ENCODE data around the gene LAMTOR1. TPM values are rescaled to one million over a fixed set of nuclear protein-coding genes. Genes with fewer than 3 reads are reported as not detected.
"Not testable (repeated sequence)": the region's sequence is repeated elsewhere in the genome, so short reads cannot be mapped to it uniquely, and the experiment has no call there.

LAMTOR1 gene
- 32.5 TPM for total RNA-seq

GRCh38 chr11:72102946-72103753 lies at the start of gene LAMTOR1:
TSS of gene LAMTOR1 (minus strand) at chr11:72103297. CDS start at chr11:72103224, 73 bp downstream.
- DNase-seq (ENCODE audit: low spot score) (peak; percentile 99), ATAC-seq (peak; percentile 95)

GRCh38 chr11:72150882-72151281 lies 47.8 kb upstream of the LAMTOR1 start:
- ATAC-seq: no peak
- no peak for DNase-seq (ENCODE audit: low spot score)

GRCh38 chr11:72146625-72147024 lies 43.5 kb upstream of the LAMTOR1 start:
- ATAC-seq: no peak

GRCh38 chr11:72144807-72145565 lies 41.9 kb upstream of the LAMTOR1 start:
- no peak for ATAC-seq
- DNase-seq (ENCODE audit: low spot score): no peak

More at GRCh38 chr11:72146625-72147024, 43.5 kb upstream of the LAMTOR1 start:
- DNase-seq (ENCODE audit: low spot score): no peak

GRCh38 chr11:72142543-72142942 lies 39.4 kb upstream of the LAMTOR1 start:
- not testable (repeated sequence) for ATAC-seq; DNase-seq (ENCODE audit: low spot score)

GRCh38 chr11:72142086-72142485 lies 39.0 kb upstream of the LAMTOR1 start:
- ATAC-seq; DNase-seq (ENCODE audit: low spot score): not testable (repeated sequence)

GRCh38 chr11:72141066-72141465 lies 38.0 kb upstream of the LAMTOR1 start:
- no peak for DNase-seq (ENCODE audit: low spot score)
- ATAC-seq: no peak

GRCh38 chr11:72140661-72141060 lies 37.6 kb upstream of the LAMTOR1 start:
- DNase-seq (ENCODE audit: low spot score): no peak
- ATAC-seq: no peak

- DNase-seq (ENCODE audit: low spot score): no peak
- no peak for ATAC-seq
Measured at GRCh38 chr11:72139500-72139899, 36.4 kb upstream of the LAMTOR1 start.

- ATAC-seq (no peak), DNase-seq (ENCODE audit: low spot score) (no peak)
Measured at GRCh38 chr11:72138821-72139390, 35.8 kb upstream of the LAMTOR1 start.

- no peak for ATAC-seq
- no peak for DNase-seq (ENCODE audit: low spot score)
Measured at GRCh38 chr11:72136684-72137262, 33.7 kb upstream of the LAMTOR1 start.

- ATAC-seq: no peak
Measured at GRCh38 chr11:72135891-72136683, 33.0 kb upstream of the LAMTOR1 start.

GRCh38 chr11:72135473-72135872 lies 32.4 kb upstream of the LAMTOR1 start, which contains the start of gene FOLR3:
TSS of gene FOLR3 (plus strand) at chr11:72135725. CDS start at chr11:72135953, 228 bp downstream.
- ATAC-seq; DNase-seq (ENCODE audit: low spot score): not testable (repeated sequence)

More at GRCh38 chr11:72135891-72136683, 33.0 kb upstream of the LAMTOR1 start:
- no peak for DNase-seq (ENCODE audit: low spot score)

GRCh38 chr11:72132646-72133045 lies 29.5 kb upstream of the LAMTOR1 start:
- DNase-seq (ENCODE audit: low spot score): no peak

GRCh38 chr11:72129381-72129780 lies 26.3 kb upstream of the LAMTOR1 start:
- ATAC-seq (no peak), DNase-seq (ENCODE audit: low spot score) (no peak)

More at GRCh38 chr11:72132646-72133045, 29.5 kb upstream of the LAMTOR1 start:
- no peak for ATAC-seq

- ATAC-seq (no peak), DNase-seq (ENCODE audit: low spot score) (no peak)
Measured at GRCh38 chr11:72127923-72128322, 24.8 kb upstream of the LAMTOR1 start.

- ATAC-seq (no peak), DNase-seq (ENCODE audit: low spot score) (no peak)
Measured at GRCh38 chr11:72125956-72126355, 22.9 kb upstream of the LAMTOR1 start.

- no peak for ATAC-seq
- no peak for DNase-seq (ENCODE audit: low spot score)
Measured at GRCh38 chr11:72124046-72124445, 20.9 kb upstream of the LAMTOR1 start.

- ATAC-seq: no peak
- no peak for DNase-seq (ENCODE audit: low spot score)
Measured at GRCh38 chr11:72123117-72123653, 20.1 kb upstream of the LAMTOR1 start.

- no peak for ATAC-seq
Measured at GRCh38 chr11:72122607-72123006, 19.5 kb upstream of the LAMTOR1 start.

More at GRCh38 chr11:72122607-72123006, 19.5 kb upstream of the LAMTOR1 start:
- DNase-seq (ENCODE audit: low spot score): no peak

Measured in left lobe of liver (tissue), 2 donors.